Measurements from ENCODE around the gene CNOT6L.
"Not testable (repeated sequence)": the region's sequence is repeated elsewhere in the genome, so short reads cannot be mapped to it uniquely, and the experiment has no call there.

Gene CNOT6L

GRCh38 chr4:77818602-77819403 lies at the start of gene CNOT6L:
TSS of gene CNOT6L (minus strand) at chr4:77819368. CDS start at chr4:77819308, 60 bp downstream.
- DNase-seq = peak; percentile 62 to 65

GRCh38 chr4:77865259-77865658 lies 46.1 kb upstream of the CNOT6L start:
- DNase-seq = no peak

GRCh38 chr4:77863341-77863740 lies 44.2 kb upstream of the CNOT6L start:
- DNase-seq = not testable (repeated sequence)

GRCh38 chr4:77862478-77863216 lies 43.5 kb upstream of the CNOT6L start, which contains the start of gene MRPL1:
TSS of gene MRPL1 (plus strand) at chr4:77862830. CDS start at chr4:77862849, 19 bp downstream.
- peak; percentile 75 to 83 for DNase-seq

GRCh38 chr4:77861495-77861894 lies 42.3 kb upstream of the CNOT6L start:
- DNase-seq = no peak

GRCh38 chr4:77859256-77859655 lies 40.1 kb upstream of the CNOT6L start:
- no peak for DNase-seq

GRCh38 chr4:77856152-77856551 lies 37.0 kb upstream of the CNOT6L start:
- DNase-seq = no peak

GRCh38 chr4:77854431-77855111 lies 35.4 kb upstream of the CNOT6L start:
- DNase-seq = no peak

GRCh38 chr4:77852892-77853495 lies 33.8 kb upstream of the CNOT6L start:
- peak; percentile 41 to 43 for DNase-seq

- DNase-seq = no peak
Measured at GRCh38 chr4:77849278-77849965, 30.3 kb upstream of the CNOT6L start.

- no peak for DNase-seq
Measured at GRCh38 chr4:77848508-77848907, 29.3 kb upstream of the CNOT6L start.

- DNase-seq = no peak
Measured at GRCh38 chr4:77845929-77846328, 26.8 kb upstream of the CNOT6L start.

GRCh38 chr4:77845400-77845799 lies 26.2 kb upstream of the CNOT6L start:
- DNase-seq = no peak

- no peak for DNase-seq
Measured at GRCh38 chr4:77844363-77844762, 25.2 kb upstream of the CNOT6L start.

GRCh38 chr4:77843628-77844027 lies 24.5 kb upstream of the CNOT6L start:
- DNase-seq = no peak

GRCh38 chr4:77834403-77834802 lies 15.2 kb upstream of the CNOT6L start:
- DNase-seq = no peak

- DNase-seq = no peak
Measured at GRCh38 chr4:77833126-77833724, 14.1 kb upstream of the CNOT6L start.

- DNase-seq = no peak
Measured at GRCh38 chr4:77827343-77827742, 8.2 kb upstream of the CNOT6L start.

GRCh38 chr4:77826275-77826674 lies 7.1 kb upstream of the CNOT6L start:
- DNase-seq = no peak

- no peak for DNase-seq
Measured at GRCh38 chr4:77821775-77822174, 2.6 kb upstream of the CNOT6L start.

GRCh38 chr4:77820649-77821561 lies 1.7 kb upstream of the CNOT6L start:
- no peak for DNase-seq

Data from stimulated activated CD4-positive, alpha-beta T cell treated with anti-CD3 and anti-CD28 coated beads, Interleukin-2, amount 100 ng/mL, for 48 hours (primary cell).